Stimulated activated CD8-positive, alpha-beta memory T cell treated with anti-CD3 and anti-CD28 coated beads, Interleukin-12 subunit alpha, Interleukin-12 subunit beta, amount 100 ng/mL, for 4 hours (primary cell): ENCODE data around the gene CCNB2.
"Not testable (repeated sequence)": the region's sequence is repeated elsewhere in the genome, so short reads cannot be mapped to it uniquely, and the experiment has no call there.

ENCODE experiments used
- DNase-seq: peaks from one replicate; pipeline ENCODE4 v3.0.0-alpha.2; 2020; ENCODE audit warnings: low read depth

CCNB2 gene

DNA sequence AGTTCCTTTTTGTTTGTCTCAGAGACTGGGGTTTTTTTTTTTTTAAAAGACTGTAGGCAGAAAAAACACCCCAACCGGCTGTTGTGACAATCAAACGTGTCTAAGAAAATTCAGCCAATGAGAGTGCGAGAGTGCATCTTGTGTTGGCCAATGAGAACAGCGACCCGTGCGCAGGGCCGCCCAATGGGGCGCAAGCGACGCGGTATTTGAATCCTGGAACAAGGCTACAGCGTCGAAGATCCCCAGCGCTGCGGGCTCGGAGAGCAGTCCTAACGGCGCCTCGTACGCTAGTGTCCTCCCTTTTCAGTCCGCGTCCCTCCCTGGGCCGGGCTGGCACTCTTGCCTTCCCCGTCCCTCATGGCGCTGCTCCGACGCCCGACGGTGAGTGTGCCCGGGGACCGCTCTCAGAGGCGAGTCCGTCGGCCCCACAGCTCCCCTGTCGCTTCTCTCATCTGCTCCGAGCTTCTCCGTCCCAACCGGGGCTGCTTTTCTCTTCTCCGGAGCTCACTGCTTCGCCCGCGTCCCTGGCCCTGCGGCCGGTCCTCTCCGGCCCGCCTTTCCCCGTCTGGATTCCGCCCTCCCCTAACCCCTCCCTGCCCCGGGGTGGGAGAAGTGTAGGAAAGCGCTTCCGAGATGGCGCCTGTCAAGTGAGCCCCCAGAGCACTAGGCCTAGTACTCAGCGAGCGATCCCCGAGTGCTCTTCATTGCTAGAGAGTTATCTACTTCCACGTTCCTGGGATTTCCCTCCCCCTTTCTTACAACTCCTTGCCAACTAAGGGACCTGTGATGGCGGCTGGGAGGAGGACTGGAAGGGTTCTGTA is at the start of gene CCNB2:
CCNB2 (plus strand) TSS at position 235 of the 821 bp plus-strand sequence; CDS start at position 358, 123 bp downstream.
- DNase-seq = peak; percentile 59

DNA sequence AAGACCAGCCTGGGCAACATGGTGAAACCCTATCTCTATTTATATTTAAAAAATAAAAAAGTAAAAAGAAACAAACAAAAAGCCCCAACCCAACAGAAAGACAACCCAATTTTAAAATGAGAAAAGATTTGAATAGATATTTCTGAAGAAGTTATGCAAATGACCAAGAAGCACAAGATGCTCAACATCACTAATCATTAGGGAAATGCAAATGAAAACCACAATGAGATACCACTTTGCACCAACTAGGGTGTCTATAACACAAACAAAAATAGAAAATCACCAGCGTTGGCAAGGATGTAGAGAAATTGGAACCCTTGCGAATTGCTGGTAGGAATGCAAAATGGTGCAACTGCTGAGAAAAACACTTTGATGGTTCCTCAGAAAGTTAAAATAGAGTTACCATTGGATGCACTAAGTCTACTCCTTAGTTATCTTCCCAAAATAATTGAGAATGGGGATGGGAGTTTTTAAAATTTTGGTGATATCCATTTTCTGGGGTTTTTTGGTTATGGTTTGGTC is 45.8 kb upstream of the CCNB2 start:
- DNase-seq = no peak

DNA sequence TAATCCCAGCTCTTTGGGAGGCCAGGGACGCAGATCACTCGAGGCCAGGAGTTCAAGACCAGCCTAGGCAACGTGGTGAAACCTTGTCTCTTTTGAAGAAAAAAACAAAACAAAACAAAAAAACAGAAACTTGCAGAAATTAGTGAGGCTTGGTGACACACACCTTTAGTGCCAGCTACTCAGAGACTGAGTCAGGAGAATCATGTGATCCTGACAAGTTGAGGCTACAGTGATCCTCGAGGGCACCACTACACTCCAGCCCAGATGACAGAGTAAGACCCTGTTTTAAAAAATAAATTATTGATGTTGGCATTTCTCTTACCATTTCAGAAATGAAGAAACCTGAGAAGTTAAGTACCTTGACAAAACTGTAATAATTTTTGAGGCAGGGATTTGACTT is 44.6 kb upstream of the CCNB2 start:
- DNase-seq = no peak

DNA sequence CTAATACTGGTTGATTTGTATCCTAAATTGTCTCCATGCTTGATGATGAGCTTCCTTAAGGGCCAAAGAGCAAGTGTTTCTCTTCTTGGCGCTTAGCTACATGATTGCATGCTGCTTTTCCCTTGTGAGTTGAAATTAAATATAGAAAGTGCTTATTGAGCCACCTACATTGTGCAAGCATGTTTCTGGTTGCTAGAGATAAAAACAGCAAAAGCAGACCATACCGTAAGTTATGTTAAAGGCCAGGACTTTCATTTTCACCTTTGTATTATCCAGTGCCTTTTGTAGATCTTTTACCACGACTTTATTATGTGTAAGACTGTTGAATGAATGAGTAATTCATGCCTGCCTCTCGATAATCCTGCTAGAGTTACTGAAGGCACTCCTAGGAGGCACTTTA is 41.9 kb upstream of the CCNB2 start:
- no peak for DNase-seq

DNA sequence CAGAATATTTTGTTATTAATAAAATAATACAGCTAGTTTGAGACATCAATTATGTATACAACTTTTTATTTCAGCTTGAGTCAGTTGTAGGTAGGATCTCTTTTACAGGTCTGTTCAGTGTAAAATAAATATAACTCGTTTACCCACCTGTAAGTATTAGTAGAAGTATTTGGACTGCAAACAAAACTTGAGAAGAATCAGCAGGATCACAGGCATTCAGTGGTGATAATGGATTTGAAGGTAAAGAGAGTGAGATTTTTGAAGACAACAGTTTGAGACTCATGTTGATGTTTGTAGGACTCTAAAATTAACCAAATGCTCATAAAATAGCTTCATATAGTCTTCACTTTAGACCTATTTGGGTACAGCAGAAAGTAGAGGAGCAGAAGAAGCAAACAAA is 35.5 kb upstream of the CCNB2 start:
- DNase-seq = no peak

DNA sequence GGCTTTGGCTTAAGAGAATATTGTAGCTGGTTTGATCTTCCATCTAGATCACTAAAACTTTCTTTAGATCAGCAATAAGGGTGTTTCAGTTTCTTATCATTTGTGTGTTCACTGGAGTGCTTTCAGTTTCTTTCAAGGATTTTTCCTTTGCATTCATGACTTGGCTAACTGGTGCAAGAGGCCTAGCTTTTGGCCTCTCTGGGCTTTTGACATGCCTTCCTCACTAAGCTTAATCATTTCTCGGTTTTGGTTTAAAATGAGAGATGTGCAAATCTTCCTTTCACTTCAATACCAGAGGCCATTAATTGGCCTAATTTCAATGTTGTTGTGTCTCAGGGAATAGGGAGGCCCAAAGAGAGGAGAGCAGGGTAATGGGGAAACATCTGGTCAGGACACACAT is 30.3 kb upstream of the CCNB2 start:
- DNase-seq = no peak

DNA sequence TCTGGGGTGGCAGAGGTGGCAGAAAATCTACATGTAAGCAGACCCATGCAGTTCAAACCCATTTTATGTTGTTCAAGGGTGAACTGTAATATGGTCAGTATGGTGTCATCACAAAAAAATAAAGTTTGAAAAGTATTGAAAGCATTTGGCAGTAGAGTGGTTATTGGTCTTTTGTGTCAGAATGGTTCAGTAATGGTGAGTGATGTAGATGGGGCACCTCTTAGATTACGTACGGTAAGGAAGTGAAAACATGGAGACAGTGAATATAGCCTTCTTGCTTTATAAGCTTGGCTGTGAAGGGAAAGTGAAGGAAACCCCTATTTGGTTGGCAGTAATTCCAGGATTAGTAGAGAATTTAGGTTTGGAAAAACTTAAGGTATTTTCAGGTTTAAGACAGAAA is 17.2 kb upstream of the CCNB2 start:
- no peak for DNase-seq

DNA sequence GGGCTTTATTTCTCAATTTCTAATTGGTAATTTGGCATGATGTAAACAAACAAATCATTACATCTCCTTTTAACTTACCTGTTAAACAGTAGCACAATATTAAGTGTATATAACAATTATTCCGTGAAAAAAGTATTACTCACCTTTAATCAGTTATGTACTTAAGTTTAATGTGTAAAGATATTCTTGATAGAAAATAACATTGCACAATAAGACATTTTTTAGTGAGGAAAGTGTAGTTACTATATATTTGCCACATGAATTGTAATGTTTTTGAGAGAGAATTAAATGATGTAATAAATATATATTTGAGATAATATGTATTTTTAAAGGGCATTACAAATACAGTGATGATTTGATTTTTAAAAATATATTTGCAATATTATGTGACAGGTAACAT is 10.9 kb upstream of the CCNB2 start:
- DNase-seq = no peak

DNA sequence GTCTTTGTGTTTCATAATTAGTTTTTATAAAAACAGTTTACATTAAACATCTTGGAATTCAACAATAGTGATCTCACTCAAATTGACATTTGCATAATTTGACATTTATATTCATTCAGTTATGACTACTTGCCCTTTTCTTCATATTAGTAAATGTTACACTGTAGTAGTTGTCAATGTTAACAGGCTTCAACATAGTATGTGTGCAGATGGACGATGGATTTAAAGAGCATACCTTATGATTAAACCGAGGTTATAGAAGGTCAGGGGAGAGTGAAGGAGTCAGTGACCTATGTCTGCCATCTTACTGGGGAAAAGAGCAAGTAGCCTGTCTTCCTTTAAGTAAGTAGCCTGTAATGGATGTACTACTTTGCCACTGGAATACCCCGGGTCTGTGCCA is 8.5 kb upstream of the CCNB2 start:
- DNase-seq = no peak

DNA sequence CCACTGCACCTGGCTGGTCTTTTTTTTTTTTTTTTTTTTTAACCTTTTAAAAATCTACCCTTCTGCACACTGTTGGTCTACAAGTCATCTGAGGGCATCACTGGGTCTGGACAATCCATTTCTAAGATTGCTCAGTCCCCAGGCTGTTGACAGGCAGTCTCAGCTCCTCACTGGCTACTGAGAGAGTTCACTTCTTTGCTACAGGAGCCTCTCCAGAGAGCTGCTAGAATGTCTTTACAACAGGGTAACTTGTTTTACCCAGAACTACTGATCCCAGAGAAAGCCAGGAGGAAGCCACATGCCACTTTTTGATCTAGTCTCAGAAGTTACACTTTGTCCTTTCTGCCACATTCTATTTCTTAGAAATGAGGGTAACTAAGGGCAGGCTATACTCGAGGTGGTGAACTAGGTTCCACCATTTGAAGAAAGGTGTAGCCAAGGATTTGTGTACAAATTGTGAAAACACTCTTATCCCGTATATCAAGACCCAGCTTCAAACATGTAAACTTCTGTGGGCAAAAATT is 5.7 kb upstream of the CCNB2 start:
- DNase-seq = no peak

DNA sequence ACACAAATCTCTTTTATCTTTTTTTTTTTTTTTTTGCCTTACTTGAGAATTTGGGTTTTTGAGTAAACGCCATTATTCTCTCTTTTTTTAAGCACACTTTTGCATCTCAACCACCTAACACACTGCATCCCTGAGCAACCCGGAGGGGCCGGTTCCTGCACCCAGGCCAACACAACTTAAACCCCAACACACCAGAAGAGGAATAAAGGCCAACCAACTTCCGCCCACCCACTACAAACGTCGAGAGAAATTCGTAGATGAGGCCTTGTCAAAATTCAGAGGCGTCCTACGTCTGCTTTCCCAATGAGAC is 389 bp upstream of the CCNB2 start:
- DNase-seq = no peak

DNA sequence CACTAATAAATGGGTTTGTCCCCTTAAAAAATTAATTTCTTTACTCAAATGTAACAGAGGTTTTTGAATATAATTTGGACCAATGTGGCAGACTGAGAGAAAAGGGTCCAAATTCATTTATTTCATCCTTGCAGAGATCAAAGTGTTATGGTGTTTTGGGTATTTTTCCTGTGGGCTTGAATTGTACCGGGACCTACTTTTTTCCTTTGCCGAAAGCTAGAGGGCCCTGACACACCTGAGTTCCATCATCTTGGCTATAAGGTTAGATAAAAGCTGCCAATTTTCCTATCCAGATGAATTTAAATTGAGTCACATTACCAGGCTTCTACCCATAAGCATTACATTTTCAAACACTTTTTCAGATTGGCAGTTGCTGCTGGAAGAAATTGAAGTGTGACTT is 908 bp downstream of the CCNB2 start:
- DNase-seq = no peak

DNA sequence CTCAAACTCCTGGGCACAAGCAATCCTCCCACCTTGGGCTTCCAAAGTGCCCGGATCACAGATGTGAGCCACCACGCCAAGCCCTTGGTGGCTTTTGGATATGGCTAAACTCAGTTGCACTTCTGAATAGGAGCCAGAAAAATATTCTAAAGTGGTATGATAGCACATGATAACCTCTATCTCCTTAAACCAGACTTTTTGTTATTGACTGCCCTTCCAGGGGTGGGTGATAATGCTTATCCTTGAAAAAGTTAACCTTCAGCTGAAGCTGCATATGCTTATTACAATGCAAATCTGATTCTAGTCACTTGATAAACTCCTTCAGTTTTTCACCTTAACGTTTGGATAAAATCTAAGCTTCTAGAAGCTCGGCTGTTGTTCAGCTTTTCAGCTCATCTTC is 6.3 kb downstream of the CCNB2 start:
- DNase-seq = no peak

DNA sequence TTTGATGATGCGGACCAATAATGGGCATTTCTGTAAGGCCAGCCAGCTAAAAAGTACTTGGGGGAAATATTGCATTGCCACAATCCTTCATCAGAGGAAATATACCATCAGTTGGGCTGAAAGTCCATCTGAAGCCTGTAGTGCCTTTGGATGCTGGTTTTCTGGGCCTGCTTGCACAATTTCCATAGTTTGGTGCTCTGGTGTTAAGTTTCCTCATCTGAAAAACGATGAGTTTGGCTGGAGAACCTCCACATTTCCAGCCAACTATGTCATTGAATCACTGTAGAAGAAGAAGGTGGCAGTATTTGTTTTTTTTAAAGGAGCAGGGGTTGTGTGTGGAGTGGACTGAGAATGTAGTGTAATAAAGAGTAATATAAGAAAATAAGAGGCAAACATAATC is 10.1 kb downstream of the CCNB2 start:
- DNase-seq = no peak

DNA sequence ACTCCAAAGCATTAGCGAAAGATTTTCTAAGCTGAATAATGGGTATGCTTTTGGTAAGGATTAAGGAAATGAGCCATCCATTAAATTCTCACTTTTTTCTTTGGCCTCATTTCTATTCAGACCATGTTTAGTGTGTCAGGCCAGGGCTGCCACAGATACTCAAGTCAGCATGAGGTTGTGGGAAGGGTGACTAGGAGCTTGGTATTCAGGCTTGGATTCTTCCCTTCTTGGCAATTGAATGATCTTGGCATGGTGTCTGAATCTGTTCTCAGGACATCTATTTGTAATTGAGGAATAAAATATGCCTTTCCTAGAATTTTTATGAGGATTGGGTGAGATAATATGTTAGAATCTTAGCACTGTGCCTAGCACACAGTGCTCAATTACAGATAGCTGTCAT is 11.2 kb downstream of the CCNB2 start:
- DNase-seq = no peak

DNA sequence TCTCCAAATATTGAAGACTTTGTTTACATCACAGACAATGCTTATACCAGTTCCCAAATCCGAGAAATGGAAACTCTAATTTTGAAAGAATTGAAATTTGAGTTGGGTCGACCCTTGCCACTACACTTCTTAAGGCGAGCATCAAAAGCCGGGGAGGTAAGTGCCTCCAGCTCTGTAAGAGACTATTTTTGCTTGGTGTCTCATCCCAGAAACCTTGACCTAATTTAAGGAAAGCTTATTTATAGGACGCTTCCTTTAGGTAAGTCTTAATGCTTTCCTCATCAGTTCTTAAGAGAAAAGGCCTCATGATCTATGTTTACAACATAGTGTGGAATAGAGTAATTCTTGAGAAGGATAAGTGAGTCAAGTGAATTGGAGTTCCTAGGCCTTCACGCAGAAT is 11.8 kb downstream of the CCNB2 start:
- DNase-seq = no peak

DNA sequence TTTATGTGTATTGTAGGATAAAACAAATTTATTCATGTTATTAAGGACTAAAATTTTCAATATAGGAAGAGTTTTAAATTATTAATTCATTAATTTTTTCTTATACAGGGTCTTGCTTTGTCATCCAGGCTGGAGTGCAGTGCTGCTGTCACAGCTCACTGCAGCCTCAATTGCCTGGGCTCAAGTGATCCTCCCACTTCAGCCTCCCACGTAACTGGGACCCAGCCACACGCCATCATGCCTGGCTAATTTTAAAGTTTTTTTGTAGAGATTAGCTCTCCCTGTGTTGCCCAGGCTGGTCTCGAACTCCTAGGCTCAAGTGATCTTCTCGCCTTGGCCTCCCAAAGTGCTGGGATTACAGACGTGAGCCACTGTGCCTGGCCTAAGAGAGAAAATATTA is 14.7 kb downstream of the CCNB2 start:
- no peak for DNase-seq

DNA sequence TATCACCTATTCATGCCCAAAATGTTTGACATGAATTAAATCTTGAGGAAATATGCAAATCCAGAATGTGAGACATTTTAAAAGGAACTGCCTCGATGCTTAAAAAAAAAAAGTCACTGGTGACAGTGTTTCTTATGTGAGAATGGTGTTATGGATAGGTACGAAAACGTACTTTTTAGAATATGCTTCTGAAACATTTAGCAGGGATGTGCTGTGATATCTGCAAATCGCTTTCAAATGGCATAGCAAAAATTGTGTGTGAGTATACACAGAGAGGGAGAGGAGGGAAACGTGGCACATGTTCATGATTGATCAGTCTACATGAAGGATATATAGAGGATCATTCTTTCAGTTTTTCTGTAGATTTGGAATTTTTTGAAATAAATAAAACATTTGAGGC is 16.0 kb downstream of the CCNB2 start:
- no peak for DNase-seq

DNA sequence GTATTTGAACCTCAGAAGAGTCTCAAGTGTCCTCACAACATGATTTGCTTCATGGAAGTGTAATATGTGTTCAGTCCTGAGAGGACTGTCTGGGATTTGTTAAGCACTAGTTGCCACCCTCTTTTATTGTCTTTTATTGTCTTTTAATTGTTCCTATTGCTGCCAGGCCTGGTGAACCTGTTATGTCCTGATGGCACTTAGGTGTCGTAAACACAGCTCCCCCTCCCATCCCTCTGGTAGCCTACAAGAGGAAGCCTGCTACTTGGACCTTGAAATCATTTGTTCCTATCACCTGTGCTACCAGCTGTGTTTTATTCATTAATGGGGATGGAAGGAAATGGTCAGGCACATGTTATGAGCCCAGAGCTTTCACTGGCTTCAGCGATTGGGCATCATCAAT is 19.3 kb downstream of the CCNB2 start:
- no peak for DNase-seq

DNA sequence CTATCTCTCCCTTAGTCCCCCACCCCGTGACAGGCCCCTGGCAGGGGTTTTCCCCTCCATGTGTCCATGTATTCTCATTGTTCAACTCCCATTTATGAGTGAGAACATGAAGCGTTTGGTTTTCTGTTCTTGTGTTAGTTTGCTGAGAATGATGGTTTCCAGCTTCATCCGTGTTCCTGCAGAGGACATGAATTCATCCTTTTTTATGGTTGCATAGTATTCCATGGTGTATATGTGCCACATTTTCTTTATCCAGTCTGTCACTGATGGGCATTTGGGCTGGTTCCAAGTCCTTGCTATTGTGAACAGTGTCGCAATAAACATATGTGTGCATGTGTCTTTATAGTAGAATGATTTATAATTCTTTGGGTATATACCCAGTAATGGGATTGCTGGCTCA is 20.7 kb downstream of the CCNB2 start:
- not testable (repeated sequence) for DNase-seq

DNA sequence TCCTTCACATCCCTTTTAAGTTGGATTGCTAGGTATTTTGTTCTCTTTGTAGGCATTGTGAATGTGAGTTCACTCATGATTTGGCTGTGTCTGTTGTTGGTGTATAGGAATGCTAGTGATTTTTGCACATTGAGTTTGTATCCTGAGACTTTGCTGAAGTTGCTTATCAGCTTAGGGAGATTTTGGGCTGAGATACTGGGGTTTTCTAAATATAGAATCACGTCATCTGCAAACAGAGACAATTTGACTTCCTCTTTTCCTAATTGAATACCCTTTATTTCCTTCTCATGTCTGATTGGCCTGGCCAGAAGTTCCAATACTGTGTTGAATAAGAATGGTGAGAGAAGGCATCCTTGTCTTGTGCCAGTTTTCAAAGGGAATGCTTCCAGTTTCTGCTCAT is 22.3 kb downstream of the CCNB2 start:
- not testable (repeated sequence) for DNase-seq

DNA sequence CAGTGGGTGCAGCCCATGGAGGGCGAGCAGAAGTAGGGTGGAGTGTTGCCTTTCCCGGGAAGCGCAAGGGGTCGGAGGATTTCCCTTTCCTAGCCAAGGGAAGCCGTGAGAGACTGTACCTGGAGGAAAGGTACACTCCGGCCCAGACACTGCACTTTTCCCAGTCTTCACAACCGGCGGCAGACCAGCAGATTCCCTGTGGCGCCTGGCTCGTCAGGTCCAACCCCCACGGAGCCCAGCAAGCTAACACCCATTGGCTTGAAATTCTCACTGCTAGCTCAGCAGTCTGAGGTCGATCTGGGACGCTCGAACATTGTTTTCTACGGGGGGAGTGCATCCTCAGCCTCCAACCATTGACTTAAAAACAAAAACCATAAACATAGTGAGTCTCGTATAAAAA is 26.5 kb downstream of the CCNB2 start:
- no peak for DNase-seq

DNA sequence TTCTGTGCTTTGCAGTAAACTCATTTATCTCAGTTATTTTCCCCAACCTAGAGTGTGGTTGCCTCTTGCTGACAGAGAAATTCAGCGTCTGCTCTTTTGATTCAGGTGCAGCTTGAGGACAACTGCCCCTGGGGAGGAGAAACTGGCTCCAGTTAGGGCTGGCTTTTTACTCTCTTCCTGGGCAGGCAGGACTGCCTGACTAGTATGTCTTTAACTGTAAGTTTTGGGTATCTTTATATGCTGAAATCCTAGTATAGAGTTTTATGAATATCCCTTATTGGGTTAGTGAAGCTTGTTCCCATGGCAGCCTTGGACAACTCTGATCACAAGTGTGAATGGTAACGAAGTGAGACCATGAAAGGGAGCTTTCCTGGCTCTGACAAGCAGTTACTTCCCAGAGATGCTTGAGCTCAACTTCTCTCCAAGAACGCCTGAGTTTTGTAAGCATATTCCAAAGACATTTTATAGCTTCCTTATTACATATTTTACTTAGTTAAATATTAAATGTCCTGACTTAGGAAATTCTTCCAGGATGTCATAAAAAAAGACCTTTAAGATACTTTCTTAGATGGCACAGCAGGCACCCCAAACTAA is 27.1 kb downstream of the CCNB2 start:
- no peak for DNase-seq

DNA sequence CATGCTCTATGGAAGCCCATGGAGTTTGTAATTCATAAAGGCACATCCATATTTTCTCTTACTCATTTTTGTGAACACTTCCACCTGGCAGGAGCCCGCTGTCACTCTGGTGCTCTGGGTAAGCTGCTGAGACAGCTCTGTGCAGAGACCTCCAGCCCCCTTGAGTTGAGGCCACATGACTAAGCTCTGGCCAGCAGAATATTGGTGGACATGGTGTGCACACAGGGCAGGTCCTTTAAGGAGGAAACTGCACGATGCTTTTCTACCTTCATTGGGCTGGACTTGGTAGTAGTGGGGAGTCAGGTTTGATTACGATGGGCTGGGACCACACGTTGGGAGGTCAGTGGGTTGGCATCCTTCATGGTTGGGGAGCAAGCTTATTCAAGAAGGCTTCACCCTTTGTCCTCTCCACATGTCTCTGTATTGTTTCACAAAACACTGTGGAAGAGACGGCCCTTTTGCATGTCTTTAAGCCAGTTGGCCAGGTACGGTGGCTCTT is 29.0 kb downstream of the CCNB2 start:
- DNase-seq = no peak
